Anterior cingulate cortex (tissue), 58 donors: ENCODE measurements around the gene FAM120A.

Experiments
- DNase-seq, 58 donors: peaks; one replicate each; lab custom pipeline; 2025; lab: John Stamatoyannopoulos, UW

Gene FAM120A

DNA sequence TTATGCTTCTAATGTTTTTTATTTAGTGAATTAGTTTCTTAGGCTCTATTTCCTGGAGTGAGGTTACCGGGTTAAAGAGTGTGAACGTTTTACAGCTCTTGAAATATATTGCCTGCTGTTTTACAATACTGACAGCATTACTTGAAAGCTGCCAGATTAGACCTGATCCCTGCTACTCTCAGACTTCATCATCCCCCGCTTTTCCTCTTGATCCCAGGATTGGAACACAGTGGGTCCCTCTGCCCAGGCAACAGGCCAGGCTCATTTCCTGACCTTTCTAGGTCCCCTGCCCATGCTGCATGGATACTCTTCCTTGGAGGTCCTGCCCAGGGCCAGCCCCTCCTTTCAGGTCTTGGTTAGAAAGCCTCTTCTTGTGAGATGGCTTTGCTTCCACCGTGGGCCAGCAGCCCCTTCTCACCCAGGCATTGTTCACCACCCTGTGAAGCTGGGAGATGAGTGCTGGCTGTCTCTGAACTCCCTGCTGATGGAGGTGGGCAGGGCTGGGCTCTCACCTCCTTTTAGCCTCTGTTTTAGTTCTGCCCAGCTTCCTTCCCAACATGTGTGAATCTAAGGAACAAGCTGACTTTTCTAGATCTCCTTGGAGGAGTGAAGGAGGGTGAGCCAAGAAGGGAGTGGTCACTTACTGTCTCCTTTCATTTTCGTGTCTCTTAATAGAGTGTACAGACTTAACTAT lies 17.4 kb downstream of the FAM120A start:
- no peak for DNase-seq

DNA sequence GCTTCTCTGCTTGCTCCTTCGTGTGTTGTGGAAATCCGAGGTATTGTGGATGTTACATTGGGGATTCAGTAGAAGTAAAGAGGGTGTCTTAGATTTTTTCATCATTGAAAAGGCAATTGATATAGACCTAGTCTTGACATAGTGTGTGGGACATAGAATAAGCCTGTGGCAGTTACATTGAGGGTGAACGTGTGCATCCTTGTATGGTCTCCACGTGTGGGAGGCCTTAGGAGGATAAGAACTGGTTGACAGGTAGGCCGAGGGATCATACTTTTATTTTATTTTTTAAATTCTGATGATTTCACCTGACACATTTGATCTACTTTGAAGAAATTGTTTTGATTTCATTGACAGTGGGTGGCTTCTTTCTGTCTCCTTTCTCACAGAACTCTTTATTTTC lies 18.9 kb downstream of the FAM120A start:
- no peak for DNase-seq

- DNase-seq = peak in 6 of 58 donors; percentile 8 to 34 (median 15)
These were observed 19.6 kb downstream of the FAM120A start for GRCh38 chr9:93471124-93471523.

DNA sequence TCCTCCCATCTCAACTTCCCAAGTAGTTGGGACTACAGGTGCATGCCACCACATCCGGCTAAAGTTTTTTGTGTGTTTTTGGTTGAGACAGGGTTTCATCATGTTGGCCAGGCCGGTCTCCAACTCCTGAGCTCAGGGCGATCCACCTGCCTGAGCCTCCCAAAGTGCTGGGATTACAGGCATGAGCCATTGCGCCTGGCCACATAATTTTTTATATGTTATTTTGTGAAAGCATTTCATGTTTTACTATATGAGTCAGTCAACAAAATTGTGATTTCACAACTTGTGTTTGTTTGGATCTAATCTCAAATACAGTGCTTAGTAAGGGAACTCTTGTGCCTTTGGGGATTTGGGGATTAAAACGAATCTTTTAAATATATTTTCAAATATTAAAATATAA lies 21.9 kb downstream of the FAM120A start:
- DNase-seq = no peak

DNA sequence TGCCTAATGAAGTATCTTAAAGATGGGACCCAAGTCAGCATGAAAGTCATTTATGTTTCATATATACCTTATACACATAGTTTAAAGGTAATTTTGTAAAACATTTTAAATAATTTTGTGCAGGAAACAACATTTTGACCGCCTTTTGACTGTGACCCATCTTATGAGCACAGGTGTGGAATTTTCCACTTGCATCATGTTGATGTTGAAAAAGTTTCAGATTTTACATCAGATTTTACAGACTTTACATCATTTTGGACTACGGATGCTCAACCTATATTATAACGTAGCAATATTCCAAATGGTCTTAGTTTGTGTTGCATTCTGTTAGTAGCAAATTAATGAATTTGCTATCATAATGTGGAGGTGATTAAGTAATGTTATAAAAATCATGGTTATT lies 23.6 kb downstream of the FAM120A start:
- no peak for DNase-seq

- no peak for DNase-seq
These were observed 24.4 kb downstream of the FAM120A start for GRCh38 chr9:93475856-93476255.

DNA sequence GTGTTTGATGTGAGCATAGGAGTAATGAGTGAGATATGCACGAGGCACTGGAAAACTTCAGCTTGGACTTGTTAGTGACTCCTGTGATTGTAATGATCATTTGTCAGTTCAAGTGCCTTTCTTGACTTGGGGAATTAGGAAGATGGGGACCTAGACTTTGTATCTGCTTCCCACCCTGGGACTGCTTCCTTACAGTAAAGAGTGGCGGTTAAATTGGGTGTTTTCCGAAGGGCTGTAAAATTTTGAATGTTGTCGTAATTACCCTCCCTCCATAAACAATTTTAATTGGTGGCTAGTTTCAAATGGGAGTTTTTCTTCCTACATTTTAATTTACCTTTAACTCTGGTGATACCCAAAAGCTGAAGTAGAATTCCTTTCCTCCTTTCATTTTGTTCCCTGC lies 25.4 kb downstream of the FAM120A start:
- no peak for DNase-seq

DNA sequence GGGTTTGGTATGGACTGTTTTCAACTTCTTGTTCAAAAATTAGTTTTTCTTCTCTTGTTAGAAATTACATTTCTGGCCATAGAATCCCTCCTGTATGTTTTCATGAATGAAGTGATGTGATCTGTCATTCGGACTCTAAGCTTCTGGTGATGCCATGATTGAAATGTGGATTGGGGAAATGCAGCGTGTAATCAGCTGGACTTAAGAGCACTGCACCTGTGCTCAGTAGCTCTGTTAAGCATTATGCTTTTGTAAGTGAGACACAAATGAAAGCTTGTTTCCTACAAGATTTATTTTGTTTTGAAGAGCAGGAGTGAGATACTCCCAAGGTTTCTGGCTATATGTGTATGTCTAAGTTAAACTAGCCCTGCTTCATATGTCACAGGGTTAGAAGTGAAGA lies 25.9 kb downstream of the FAM120A start:
- no peak for DNase-seq

DNA sequence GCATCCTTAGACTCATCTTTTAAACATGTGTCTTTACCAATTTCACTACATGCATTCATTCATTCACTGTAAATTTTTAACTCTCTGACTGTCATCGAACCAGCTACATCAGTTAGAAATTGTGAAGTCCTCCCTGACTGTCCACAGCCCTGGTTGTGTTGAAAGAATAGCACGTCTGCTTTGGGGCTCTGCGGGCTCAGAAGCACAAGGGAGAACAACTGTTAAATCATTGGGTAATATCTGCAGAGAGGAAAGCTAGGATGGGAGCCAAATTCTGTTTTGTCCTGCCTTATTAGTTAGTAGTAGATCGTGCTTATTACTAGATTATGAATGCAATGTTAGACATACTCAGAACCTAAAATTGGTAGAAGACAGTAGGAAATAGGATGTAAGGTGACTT lies 28.2 kb downstream of the FAM120A start:
- DNase-seq = no peak

DNA sequence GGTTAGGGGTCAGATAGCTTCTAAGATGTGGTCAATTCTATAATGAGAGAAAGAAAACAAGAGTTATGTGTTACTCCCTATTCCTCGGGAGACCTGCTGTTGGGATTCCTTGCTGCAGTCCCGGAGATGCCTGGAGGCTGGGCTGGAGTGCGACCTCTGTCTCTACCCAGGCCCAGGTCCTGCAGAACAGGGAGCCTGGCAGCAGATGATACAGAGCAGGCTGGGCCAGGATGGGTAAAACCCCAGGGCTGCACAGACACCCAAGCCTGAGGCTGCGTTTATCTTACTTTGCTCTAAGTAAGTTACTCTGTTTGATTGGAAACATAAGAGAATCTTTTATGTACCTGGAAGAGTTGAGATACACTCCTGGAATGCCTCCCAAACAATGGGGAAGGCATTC lies 28.8 kb downstream of the FAM120A start:
- no peak for DNase-seq

GRCh38 chr9:93480728-93481324 lies 29.3 kb downstream of the FAM120A start:
- DNase-seq = no peak

DNA sequence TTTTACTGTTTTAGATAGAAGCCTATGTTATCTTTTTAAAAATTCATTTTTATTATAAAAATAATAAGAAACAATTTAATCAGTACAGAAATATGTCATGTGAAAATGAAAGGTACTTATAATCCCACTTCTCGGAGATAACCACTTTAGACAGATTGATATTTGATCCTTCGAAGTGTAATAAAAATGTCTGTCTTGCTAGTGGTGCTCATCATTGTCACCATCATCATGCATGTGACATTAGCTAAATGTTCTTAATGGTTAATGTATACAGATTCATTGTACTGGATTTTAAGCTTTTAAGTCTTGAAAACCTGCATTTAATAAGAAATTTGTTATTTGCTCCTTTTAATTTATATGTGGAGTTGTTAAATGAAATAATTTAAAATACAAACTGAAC lies 32.0 kb downstream of the FAM120A start:
- no peak for DNase-seq

DNA sequence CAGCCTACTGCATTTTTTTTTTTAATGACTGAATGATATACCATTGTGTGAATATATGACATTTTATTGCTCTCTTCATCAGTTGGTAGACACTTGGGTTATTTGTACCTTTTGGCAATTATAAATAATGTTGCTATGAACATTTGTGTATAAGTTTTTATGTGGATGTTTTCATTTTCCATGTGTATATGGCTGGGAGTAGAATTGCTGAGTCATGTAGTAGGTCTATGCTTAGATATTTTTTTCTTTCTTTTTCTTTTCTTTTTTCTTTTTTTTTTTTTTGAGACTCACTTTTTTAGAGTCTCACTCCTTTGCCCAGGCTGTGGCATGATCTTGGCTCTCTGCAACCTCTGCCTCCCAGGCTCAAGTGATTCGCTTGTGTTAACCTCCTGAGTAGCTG lies 34.8 kb downstream of the FAM120A start:
- no peak for DNase-seq

GRCh38 chr9:93488244-93488643 lies 36.8 kb downstream of the FAM120A start:
- DNase-seq = peak in 20 of 58 donors; percentile 8 to 79 (median 41)

GRCh38 chr9:93491593-93492232 lies 40.2 kb downstream of the FAM120A start:
- DNase-seq = no peak

DNA sequence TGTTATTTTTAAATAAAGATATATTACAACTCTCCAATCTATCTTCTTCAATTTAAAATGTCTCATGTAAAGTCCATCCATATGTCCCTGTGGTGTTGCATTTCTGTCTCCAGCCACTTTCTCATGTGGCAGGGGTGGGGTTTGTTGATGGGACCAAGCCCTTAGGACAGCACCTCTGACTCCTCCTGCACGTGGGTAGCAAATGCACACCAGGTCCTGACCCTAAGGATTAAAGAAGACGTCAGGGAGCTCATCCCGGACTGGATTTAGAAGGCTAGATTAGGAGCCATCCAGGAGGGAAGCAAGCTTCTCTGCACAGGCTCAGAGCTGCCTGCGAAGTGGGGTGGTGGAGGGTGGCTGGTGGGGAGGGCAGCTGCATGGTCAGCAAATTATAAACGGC lies 40.8 kb downstream of the FAM120A start:
- no peak for DNase-seq

DNA sequence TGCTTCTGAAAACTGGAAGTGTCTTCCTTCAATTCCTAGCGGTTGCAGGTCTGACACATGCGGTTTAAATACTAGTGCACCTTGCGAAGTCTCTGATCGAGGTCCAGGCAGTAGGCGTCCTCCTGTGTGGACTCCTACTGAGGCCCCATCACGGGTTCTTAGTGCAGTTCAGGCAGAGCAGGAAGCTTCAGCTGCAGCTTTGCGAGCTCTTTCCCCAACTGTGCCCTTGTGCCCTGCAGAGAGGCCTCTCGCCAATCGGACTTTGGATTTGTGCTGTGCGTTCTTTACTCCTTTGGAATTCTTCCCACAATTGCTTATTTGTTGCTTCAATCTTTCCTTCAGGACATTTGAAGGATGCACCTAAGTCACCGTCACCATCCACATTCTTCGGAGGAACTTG lies 42.5 kb downstream of the FAM120A start:
- no peak for DNase-seq

GRCh38 chr9:93496285-93496684 lies 44.8 kb downstream of the FAM120A start:
- no peak for DNase-seq

DNA sequence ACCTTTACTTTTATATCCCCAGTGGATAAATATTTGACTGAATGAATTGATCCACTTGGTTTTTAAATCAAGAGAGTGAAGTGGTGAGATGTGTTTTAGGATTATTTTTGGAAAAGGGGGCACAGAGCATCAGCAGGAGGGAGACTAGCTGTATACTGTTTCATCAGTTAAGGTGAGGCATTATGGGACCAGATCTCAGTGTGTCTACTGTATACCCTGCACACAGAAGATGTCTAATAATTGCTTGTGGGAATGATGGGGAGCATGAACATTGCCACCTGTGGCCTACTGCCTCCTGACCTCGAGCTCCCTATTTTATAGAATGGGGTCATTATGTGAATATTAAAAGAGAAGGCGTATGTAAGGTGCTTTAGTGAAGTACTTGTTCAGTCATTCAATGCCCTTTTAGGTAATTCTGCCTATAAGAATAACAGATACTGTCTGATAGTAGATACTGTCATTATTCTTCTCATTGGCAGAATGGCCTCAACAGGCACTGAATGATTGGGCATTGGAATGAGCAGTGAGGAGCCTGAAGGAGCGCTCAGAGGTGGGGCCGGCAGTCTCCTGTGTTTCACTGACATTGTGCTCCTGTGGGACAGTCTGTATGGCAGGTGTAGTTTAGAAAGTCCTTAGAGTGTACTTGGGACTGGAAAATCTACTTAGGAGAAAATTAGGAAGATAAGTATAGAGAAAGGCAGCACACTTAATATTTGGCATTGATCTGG lies 49.2 kb downstream of the FAM120A start:
- no peak for DNase-seq

GRCh38 chr9:93501406-93501805 lies 49.9 kb downstream of the FAM120A start:
- no peak for DNase-seq

GRCh38 chr9:93503381-93503780 lies 51.9 kb downstream of the FAM120A start:
- no peak for DNase-seq
